ENCODE measurements around the gene RERE. TPM values are rescaled to one million over a fixed set of nuclear protein-coding genes. Genes with fewer than 3 reads are reported as not detected.
"Not testable (repeated sequence)": the region's sequence is repeated elsewhere in the genome, so short reads cannot be mapped to it uniquely, and the experiment has no call there.

Gene RERE
- total RNA-seq, 1 experiment from 2014 or later, result 14.9 TPM

- no peak for DNase-seq (ENCODE audit: low read depth)
These were observed 213.1 kb downstream of the RERE start for GRCh38 chr1:8604041-8604945.

- no peak for DNase-seq (ENCODE audit: low read depth)
These were observed 214.2 kb downstream of the RERE start for GRCh38 chr1:8603220-8603616.

- no peak for DNase-seq (ENCODE audit: low read depth)
These were observed 214.8 kb downstream of the RERE start for GRCh38 chr1:8602471-8603219.

- DNase-seq (ENCODE audit: low read depth), result no peak
These were observed 217.1 kb downstream of the RERE start for GRCh38 chr1:8600336-8600735.

DNA sequence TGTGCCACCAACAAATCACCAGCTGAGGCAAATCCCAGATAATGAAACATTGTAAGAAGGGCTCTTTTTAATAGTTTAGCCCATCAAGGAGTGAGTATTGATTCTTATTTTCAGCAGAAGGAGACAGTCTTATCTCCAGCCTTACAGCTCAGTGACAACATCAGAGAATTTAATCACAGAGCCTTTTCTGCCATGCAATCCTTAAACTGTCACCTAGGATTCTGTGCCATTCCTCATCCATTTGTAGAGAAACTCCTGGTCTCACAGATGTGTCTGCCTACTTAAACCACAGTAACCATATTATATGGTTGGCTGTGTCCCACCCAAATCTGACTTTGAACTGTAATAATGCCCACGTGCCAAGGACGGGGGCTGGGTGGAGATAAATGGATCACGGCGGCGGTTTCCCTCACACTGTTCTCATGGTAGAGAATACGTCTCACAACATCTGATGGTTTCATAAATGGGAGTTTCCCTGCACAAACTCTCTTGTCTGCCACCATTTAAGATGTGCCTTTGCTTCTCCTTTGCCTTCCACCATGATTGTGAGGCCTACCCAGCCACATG, 217.7 kb downstream of the RERE start:
- DNase-seq (ENCODE audit: low read depth), result no peak

DNA sequence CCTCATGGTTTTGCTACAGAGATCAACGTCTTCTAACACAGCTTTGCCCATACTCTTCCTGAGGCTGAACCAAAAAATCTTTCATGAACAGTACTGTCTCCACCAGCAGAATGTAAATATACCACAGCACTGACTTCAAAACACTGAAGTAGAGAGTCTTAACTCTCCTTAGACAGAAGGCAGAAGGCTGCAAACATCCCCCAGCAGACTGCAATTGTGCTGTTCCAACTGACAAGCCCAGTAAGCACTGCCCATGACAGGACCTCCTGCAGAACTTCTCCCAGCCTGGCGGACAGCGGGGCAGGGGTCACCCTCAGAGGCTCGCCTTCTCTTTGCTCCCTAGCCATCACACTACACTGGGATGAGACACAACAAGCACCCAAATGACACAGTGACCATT, 218.7 kb downstream of the RERE start:
- DNase-seq (ENCODE audit: low read depth), result no peak

DNA sequence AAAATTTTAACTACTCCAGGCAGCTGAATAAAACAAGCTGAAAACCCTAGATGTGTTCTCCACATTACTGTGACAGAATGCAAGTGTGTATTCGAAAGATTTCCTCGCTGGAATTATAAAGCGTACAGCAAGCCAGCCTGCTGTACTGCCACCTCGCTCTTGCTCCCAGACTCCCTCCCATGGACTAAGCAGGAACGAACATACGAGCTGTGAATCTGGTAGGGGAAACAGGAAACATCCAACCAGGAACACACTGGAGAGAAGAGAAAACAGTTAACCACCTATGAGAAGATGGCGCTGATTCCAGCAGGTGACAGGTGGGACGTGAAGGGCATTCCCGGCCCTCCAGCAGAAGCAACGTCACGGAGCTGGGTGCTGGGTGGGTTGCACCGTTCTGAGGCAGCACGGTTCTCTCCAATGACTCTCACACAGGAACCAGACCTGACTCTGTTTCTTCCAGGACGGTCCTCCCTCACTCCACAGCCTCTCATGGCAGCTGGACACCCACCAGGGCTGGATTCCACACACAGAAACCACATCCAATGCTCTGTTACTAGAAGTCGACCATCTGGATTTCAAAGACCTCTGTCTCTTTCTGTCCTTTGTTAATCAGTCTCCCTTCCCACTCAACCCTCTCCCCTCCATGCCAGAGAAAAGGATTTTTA, 219.2 kb downstream of the RERE start:
- DNase-seq (ENCODE audit: low read depth), result no peak

DNA sequence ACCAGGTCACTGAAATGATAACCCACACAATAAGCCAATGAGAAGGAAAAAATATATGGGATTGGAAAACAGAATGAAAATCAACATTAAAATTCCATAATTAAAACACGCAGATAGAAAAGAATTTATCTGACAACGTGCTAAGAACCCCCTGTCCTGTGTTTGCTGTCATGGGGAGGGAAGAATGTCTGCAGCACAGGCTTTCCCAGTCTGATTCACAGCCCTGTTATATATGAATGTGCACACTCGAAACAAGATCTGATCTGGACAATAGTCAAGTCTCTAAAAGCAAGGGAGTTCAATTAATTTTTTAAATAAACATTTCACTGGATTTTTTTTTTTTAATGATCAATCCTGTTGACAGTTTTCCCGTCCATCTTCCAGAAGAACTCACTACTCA, 220.0 kb downstream of the RERE start:
- DNase-seq (ENCODE audit: low read depth), result no peak

DNA sequence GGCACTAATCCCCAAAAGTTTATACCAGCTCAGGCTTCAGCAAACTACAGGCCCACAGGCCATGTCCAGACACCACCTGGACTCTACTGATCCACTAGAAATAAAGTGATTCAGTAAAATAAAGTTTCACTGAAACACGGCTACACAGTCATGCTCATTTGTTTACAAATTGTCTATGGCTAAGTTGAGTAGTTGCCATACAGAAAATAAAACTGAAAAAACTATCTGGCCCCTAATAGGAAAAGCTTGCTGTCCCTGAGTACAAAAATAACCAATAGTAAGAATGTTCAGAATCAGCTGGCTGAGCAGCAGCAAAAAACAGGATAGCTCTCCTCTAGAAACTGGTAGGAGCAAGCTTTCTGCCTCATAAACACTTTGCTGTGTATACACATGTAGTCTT, 221.5 kb downstream of the RERE start:
- DNase-seq (ENCODE audit: low read depth), result no peak

GRCh38 chr1:8595332-8595731, 222.1 kb downstream of the RERE start:
- DNase-seq (ENCODE audit: low read depth), result no peak

- not testable (repeated sequence) for DNase-seq (ENCODE audit: low read depth)
These were observed 224.1 kb downstream of the RERE start for GRCh38 chr1:8593292-8593691.

- DNase-seq (ENCODE audit: low read depth), result no peak
These were observed 225.9 kb downstream of the RERE start for GRCh38 chr1:8591569-8591968.

GRCh38 chr1:8590721-8591351, 226.6 kb downstream of the RERE start:
- DNase-seq (ENCODE audit: low read depth), result no peak

DNA sequence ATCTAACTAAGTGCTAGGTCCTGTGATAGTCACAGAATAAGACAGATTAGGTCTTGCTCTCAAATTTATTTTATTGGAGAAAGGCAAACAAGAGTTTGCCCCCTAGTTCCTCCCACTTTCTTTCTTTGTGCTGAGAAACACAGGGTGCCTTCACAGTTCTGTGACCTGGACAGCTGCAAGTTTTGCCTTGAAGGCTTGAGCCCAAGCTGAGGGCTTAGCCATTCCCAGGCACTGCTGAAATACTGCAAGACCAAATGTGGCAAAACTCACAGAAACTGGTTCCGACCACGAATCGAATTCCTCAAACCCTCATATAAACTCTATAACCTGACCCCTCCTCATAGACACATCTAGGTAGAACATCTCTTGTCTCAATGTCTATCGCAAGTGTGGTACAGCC, 227.9 kb downstream of the RERE start:
- no peak for DNase-seq (ENCODE audit: low read depth)

GRCh38 chr1:8587784-8588183, 229.7 kb downstream of the RERE start:
- no peak for DNase-seq (ENCODE audit: low read depth)

- DNase-seq (ENCODE audit: low read depth), result no peak
These were observed 231.0 kb downstream of the RERE start for GRCh38 chr1:8586438-8586837.

GRCh38 chr1:8584316-8584715, 233.1 kb downstream of the RERE start:
- no peak for DNase-seq (ENCODE audit: low read depth)

- DNase-seq (ENCODE audit: low read depth), result no peak
These were observed 234.4 kb downstream of the RERE start for GRCh38 chr1:8583031-8583430.

DNA sequence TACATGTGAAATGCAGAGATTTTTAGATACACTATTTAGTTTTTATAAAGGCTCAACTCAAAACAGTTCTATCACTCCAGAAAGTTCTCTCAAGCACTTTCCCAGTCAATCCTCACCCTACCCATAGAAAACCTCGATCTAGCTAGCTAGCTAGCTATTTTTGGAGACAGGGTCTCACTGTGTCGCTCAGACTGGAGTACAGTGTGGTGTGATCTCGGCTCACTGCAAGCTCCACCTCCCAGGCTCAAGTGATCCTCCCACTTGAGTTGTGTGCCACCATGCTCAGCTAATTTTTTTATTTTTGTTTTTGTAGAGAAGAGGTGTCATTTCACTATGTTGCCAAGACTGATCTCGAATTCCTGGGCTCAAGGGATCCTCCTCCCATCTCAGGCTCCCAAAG, 236.9 kb downstream of the RERE start:
- DNase-seq (ENCODE audit: low read depth), result no peak

- no peak for DNase-seq (ENCODE audit: low read depth)
These were observed 238.5 kb downstream of the RERE start for GRCh38 chr1:8578936-8579335.

GRCh38 chr1:8578132-8578877, 239.1 kb downstream of the RERE start:
- no peak for DNase-seq (ENCODE audit: low read depth)
